ENCODE measurements around the gene PDE7B.
"Not testable (repeated sequence)": the region's sequence is repeated elsewhere in the genome, so short reads cannot be mapped to it uniquely, and the experiment has no call there.

PDE7B gene

DNA sequence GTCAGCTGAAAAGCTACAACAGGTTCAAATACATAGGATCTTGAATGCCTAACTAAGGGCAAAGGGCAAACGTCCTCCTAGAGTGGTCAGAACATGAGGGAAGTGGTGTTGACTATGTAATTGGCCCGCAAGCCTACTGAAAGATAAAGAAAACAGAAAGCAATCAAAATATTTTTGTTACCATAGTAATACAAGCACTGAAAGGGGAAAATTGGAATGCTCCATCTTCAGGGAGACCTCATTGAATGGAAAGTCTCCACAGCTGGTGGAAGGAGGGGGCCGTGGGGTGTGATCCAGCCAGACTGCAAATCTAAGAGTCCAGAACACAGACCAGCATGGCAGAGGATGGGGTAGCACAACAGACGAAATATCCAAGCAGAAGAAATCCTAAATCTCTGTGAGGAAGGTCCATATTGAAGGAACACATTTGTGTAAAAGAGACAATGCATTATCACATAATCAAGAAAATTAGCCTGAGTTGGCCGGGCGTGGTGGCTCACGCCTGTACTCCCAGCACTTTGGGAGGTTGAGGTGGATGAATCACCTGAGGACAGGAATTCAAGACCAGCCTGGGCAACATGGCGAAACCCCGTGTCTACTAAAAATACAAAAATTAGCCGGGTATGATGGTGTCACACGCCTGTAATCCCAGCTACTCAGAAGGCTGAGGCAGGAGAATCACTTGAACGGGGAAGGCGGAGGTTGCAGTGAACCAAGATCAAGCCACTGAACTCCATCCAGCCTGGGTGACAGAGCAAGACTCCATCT lies 359.1 kb downstream of the PDE7B start:
- DNase-seq, result no peak

DNA sequence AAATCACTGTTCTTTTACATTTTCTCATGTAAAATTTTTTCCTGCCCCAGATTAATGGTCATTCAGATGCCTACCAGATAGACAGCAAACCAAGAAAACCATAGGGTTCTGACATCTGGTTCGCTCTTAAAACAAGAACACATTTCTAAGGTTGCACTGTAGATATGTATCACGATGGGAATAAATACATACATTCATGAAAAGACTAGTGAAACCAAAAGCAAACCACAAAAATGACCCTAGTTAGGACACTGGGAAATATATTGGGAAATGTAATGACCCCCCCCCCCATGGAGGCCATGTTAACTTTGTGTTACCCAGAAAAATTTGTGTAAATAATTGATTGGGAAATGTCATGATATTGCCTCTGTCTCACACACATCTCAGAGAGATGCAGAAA lies 361.1 kb downstream of the PDE7B start:
- no peak for DNase-seq

DNA sequence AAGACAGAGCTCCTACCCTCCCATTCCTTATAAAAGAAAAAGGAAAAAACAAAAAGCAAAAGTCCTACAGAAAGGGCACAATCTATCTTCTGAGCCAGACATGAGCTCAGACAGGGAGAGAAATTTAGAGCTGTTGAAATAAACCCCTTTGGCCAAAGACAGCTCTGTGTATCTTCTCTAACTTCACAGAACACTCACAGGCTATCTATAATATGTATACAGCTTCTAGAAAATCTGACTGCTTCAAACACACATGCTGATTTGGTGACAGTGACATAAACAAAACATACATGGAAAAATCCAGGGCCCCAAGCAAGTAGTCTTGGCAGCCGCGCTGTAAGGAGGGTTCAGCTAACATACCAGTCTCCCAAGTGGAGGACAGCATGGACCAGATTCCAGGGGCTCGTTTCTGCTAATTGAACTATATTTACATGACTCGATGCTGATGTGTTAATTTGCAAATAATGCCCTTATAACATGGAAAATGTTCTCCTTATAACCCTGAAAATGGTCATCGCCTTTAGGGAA lies 361.6 kb downstream of the PDE7B start:
- no peak for DNase-seq

DNA sequence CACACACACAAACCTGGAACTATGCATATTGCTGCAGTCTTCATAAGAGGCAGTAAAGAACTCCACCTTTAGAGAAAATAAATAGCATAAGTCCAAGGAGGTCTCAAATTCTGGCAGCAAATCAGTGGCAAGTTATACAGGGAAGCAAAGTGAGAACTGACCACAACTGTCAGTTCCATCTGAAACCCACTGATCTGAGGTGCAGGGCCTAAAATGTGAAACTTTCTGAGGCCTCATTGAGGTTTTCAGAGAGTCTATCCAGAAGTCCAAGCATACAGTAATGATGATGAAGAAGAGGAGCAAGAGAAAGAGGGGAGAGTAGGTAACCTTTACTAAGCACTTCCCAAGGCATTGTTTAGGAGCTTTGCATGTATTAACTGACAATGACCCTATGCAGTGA lies 362.4 kb downstream of the PDE7B start:
- DNase-seq, result no peak

DNA sequence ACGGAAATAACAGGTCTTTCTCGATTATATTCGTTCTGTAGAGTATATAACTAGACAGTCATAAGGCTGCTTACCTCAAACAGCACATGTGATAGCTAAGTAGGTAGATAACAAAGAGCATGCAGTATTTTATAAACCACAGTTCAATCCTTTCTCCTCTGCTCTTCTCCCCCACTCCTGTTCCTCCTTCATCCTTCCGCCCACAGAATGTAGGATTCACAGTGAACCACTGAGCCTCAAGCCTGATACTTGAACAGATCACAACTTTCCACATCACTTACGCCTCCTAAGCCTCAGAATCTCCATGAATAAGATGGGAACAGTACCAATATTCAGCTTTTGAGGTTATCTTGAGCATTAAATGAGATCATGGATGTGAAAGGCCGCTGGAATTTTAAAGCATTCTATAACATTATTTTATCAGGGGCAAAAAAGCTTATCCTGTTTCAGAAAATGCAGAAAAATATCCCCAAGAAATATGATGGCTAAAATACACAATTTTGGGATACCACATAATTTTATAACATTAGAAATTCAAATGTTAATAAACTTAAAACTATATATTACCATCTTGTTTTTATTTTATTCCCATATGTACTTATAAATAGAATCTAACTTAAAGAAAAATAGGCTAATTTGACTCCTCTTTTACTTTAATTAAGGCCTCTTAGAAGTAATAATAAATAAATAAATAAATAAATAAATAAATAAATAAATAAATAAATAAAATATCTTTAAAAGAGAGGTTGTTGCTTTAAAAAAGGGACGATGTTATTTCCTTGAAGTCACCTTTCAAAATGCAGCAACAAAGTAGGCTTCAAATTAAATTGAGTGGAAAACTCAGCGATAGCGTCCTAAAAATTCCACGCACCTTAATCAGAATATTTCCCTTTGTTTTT lies 365.3 kb downstream of the PDE7B start:
- no peak for DNase-seq

DNA sequence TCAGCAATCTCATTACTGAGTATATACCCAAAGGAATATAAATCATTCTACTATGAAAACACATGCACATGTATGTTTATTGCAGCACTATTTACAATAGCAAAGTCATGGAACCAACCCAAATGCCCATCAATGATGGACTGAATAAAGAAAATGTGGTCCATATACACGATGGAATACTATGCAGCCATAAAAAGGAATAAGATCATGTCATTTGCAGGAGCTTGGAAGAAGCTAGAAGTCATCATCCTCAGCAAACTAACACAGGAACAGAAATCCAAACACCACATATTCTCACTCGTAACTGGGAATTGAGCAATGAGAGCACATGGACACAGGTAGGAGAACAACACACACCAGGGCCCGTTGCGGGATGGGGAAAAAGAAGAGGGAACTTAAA lies 373.5 kb downstream of the PDE7B start:
- not testable (repeated sequence) for DNase-seq

DNA sequence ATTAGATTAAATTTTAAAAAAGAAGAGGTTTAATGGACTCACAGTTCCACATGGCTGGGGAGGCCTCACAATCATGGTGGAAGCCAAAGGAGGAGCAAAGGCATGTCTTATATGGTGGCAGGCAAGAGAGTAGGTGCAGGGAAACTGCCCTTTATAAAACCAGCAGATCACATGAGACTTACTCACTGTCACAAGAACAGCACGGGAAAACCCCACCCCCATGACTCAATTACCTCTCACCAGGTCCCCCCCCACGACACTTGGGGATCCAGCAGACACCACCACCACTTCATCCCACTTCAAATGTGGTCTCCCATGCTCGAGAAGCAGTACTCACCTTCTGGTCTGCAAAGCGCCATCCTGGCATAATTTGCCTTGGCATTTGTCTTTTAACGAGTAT lies 374.0 kb downstream of the PDE7B start:
- no peak for DNase-seq

DNA sequence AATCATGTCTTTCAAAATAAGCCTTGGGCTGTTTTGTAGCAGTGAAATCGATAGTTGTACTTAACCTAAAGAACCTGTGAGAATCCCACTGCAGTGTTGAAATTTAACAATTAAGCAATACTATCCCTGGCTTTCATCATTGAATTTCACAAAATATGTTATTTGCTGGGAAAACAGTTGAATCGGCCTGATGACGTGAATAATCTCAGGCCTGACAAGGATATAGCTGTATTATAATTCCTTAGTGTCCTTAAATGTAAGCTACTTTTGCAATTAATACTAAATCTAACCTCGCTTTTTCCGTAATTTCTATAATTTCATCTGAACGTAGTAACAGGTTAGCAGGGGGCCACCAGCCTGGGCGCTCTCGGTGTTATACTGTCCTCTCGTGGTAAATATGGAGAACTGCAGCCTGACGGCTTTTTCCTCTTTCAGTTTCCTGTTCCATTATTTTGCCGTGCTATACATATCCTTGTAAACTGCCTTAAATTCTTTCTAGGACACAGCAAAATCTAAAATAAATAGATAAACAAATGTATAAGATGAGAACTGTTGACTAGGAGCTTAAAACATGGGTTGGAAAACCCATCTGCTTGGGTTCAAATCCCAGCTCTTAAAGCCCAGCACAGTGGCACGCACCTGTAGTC lies 374.6 kb downstream of the PDE7B start:
- DNase-seq, result no peak

DNA sequence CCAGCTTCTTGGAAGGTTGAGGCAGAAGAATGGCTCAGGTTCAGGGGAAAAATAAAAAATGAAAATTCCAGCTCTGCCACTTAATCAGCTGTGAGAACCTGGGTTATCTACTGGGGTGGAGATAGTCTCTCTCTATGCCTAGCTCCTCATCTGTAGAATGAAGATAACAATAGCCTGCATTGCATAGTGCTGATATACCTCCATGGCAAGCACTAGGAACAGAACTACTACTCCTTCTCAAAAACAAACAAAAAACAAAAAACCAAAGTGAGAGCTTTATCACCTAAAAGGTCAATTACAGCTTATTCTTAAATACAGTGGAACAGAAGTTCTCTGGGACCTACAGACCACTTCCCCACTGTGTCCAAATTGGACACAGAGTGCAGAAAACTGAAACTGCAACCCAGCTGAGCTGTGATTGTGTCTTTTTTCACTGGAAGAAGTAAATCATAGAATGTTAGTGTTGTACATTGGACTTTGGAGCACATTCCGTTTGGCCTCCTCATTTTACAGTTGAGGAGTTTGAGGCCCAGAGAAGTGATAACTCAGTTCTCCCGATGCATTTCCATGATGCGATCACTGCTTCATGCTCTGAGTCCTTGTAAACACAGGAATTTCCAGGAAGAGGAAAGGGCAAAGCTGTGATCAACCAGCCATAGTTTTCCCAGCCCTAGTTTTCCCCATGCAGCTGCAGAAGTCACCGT lies 375.3 kb downstream of the PDE7B start:
- DNase-seq, result no peak

DNA sequence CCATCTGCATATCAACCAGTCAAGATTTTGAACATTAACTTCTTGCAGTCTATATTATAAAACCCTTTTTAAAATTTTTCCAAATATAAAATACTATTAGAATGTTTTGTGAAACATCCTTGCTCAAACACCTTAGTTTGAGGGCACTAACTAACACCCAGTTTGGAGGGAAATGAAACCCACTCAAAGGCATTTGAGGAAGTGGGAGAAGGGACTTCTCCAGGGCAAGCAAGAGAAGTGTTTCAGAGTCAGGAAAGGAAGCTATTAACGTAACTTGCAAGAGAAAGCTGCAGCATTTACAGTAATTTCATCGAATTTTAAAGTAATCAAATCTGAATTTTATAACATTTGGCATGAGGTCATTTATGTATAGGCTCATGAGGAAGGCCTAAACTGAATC lies 377.3 kb downstream of the PDE7B start:
- no peak for DNase-seq

DNA sequence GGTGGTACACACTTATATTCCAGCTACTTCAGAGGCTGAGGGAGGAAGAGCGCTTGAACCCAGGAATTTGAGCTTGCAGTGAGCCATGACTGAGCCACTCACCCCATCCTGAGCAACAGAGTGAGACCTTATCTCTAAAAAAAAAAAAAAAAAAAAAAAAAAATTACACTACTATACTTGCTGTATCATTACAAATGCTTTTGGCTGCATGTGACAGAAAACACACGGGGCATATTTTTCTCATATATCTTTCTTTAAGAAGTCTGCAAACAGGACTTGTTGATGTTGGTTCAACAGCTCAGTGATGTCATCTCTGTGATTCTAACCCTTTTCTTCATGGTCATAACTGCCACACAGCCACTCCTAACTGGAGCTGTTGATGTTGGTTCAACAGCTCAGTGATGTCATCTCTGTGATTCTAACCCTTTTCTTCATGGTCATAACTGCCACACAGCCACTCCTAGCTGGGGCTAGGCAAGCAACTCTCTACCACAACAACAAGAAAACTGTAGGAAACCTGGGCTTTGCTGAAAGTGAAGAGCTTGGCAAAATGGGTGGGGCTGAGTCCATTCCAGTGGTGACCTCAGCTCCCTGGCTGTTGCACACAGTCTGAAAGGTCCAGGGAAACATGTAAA lies 378.8 kb downstream of the PDE7B start:
- DNase-seq, result no peak

DNA sequence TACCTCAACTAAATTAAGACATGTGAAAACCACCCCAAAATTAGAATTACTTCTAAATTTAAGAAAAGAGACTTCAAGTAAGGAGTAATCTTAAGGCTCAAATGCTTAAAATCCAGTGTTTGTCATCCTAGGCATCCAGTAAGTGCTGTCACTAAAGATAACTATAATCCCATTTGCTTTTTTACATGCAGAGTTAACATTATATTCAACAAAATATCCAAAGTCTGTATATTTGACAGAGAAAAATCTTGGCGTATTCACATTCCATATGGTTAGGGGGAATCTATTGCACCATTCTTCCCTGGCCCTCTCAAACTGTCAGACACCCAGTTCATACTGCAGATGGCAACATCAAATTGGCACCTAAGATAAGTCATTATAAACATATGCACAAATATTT lies 381.2 kb downstream of the PDE7B start:
- no peak for DNase-seq

DNA sequence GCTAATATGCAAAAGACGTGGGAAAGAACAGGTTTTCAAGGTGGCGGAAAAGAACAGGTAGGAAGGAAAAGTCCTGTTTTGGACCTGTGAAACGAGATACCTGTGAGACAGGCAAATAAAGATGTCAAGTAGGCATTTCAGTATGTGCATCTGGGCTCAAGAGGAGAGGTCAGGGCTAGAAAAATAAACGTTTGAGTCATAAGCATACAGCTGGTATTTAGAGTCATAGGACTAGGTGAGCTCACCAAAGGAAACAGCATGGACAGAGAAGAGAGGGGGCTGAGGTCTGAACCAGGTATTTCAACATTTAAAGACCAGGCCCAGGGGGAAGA lies 383.7 kb downstream of the PDE7B start:
- no peak for DNase-seq

DNA sequence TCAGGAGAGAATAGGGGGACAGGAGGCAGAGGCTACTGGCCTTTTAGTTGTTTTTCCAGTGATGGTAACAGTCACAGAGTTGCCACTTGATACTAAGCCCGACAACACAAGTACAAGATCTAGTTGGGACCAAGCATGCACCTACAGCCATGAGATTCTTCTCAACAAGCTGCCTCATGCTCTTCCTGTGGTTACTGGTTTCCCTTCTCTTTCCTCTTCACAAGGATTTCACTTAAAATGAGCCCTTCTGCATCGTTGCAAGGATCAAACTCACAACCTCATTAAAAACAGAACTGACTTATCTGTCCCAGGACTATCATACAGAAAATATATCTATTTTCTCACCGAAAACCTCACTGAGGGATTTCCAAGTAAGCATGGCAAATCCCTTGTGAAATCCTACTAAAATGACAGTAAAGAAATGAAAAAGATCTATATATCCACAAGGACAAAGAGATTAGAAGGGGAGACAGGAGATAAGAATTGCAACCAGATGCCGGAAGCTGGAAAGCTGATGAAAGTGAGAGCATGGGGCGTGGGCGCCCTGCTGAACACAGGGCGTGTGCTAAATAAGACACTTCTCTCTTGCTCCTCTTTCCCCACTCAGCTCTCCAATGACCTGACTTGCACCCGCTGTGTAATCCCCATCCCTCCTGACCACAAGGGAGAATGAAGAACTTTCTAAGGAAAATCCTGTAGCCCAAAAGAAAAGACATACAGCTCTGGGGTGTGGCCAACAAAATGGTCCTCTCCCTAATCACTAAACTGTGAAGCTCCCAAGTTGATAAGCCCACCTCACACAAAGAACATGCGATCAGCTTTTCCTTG lies 385.2 kb downstream of the PDE7B start:
- DNase-seq, result no peak

DNA sequence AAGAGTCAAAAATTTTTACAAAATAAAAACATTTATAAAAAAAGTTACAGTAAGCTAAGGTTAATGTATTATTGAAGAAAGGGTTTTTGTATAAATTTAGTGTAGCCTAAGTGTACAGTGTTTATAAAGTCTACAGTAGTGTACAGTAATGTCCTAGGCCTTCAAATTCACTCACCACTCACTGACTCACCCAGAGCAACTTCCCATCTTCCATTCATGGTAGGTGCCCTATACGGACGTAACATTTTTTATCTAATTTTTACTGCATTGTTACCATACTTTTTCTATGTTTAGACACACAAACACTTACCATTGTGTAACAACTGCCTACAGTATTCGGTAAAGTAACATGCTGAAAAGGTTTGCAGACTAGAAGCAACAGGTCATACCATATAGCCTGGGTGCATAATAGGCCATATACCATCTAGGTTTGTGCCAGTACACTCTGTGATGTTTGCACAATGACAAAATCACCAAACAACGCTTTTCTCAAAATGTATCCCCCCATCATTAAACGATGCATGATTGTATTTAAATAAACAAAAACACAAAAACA lies 392.6 kb downstream of the PDE7B start:
- no peak for DNase-seq

Measured in cortex of kidney (tissue), 1 donor.